ENCODE measurements around the gene CCNL2. TPM values are rescaled to one million over a fixed set of nuclear protein-coding genes. Genes with fewer than 3 reads are reported as not detected.

Gene CCNL2
- total and polyA plus RNA-seq, 5 donors, result 61.2 to 83.1 (median 71.3) TPM

DNA sequence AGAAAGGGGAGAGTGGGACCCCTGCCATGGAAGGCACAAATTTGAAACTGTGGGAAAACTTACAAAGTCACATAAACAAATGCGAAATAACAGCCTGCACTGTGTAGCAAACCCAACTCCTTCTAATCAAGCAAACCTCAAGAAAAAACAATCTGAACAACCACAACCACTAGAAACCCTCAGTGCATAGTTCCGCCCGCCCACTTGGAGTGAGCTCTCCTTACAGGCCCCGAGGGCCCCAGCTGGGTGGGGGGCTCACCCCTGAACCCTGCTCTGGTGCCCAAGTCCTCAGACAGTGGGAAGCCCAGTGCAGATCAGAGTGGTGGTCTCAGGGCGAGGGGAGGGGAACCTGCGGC, 39.8 kb downstream of the CCNL2 start:
- H3K4me3 ChIP-seq (ENCODE audit: low read length), result no peak overlapping the region
- no peaks in the 10 kb centered on the region for H3K9me3 ChIP-seq (ENCODE audit: control insufficient read depth, low read length)
- intact Hi-C loops (cut with DNase I), result no loop called here
- H3K4me1 ChIP-seq (ENCODE audit: control insufficient read depth, insufficient read depth, low read length), result peaks cover 6% of the 10 kb centered on the region
- no peaks in the 10 kb centered on the region for H3K27me3 ChIP-seq (ENCODE audit: control insufficient read depth, insufficient read depth)
- ATAC-seq, result no peak
- WGBS, result 63% methylated on average over 6 of the region's 6 CpGs
- peak overlapping the region; percentile 64 for H3K27ac ChIP-seq (ENCODE audit: low read length)
- peak; percentile 30 to 77 (median 73) for DNase-seq

DNA sequence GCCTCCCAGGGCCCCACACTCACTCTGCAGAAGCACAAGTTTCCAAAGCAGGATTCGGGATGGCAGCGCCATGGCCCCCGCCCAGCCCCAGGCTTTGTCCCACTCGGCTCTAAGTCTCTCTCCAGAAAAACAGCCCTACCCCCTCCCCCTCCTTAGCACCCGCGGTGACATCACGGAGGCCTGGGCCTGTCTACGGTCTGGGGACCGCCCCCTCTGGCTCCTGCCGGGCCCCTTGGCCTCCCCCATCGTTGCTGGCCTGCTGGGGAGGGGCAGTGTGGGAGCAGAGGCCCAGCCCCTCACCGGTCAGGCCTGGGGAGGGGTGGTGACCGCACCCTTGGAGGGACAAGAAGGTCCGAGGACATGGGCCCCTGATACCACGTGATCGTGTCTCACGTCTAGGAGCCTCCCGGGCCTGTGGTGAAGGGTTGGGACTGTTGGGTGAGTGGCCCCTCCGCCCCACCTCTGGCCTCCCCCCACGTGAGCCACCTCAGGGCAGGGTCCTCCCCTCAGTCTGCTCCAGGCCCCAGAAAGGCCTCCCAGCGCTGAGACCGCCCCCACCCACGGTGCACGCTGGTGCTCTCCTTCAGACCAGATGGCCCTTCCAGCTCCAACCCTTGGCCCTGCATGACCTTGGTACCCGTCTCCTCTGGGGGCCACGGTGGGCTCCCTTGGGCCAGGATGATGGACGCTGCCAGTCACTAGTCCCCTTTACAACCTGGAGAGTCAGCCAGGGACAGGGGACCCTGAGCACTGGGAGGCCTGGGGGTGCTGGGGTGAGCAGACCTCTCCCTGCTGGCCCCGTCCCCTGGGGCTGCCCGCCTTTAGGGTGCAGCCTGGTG, 40.5 kb downstream of the CCNL2 start, which contains the start of gene MXRA8:
Gene MXRA8 (minus strand): TSS at position 123 of the 839 bp plus-strand sequence. CDS start 51 bp downstream, at position 72.
- peak; percentile 88 to 95 (median 94) for DNase-seq
- Histone ChIP-seq H3K27ac (ENCODE audit: low read length) (peak within 1 kb of the TSS; percentile 64), H3K4me3 (ENCODE audit: low read length) (peak within 1 kb of the TSS; percentile 45), H3K9me3 (ENCODE audit: control insufficient read depth, low read length) (no peaks in the 10 kb centered on the region), H3K27me3 (ENCODE audit: control insufficient read depth, insufficient read depth) (no peaks in the 10 kb centered on the region), H3K4me1 (ENCODE audit: control insufficient read depth, insufficient read depth, low read length) (peaks cover 6% of the 10 kb centered on the region)
- 28% methylated on average over 29 of the region's 29 CpGs for WGBS
- ATAC-seq, result peak; percentile 69 to 83
- intact Hi-C loops (cut with DNase I), result no loop called here

DNA sequence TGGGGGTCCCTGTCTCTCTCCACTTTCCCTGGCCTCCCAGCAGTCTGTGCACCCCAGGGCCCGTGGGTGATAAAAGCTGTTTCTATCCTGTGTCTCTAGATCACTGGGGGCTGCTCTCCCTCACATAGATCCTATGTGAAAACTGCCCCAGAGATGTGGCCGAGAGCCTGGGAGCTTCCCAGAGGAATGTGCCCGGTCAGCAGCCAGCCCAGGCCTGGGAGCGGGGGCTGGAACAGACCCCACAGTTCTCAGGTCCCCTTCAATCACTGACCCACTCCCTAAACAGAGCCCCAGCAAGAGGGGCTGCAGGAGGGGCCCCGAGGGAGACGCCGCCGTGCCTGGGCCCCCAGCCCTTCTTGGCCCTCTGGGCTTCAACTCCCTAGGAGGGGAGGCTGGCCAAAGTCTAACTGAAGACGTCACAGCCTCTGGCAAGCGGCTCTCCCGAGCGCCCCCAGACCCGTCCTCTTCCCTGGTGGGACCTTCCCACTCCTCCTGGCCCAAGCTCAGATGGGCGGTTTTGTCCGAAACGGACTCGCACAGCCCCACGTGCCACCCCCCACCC, 41.2 kb downstream of the CCNL2 start:
- WGBS, result 12% methylated on average over 18 of the region's 18 CpGs
- peak in 1 of 3 donors; percentile 68 for DNase-seq
- Histone ChIP-seq H3K27ac (ENCODE audit: low read length) (peak overlapping the region; percentile 60), H3K9me3 (ENCODE audit: control insufficient read depth, low read length) (no peaks in the 10 kb centered on the region), H3K4me3 (ENCODE audit: low read length) (peak overlapping the region; percentile 45), H3K27me3 (ENCODE audit: control insufficient read depth, insufficient read depth) (no peaks in the 10 kb centered on the region), H3K4me1 (ENCODE audit: control insufficient read depth, insufficient read depth, low read length) (peaks cover 6% of the 10 kb centered on the region)
- intact Hi-C loops (cut with DNase I), result no loop called here
- ATAC-seq, result peak in 1 of 2 donors; percentile 0

DNA sequence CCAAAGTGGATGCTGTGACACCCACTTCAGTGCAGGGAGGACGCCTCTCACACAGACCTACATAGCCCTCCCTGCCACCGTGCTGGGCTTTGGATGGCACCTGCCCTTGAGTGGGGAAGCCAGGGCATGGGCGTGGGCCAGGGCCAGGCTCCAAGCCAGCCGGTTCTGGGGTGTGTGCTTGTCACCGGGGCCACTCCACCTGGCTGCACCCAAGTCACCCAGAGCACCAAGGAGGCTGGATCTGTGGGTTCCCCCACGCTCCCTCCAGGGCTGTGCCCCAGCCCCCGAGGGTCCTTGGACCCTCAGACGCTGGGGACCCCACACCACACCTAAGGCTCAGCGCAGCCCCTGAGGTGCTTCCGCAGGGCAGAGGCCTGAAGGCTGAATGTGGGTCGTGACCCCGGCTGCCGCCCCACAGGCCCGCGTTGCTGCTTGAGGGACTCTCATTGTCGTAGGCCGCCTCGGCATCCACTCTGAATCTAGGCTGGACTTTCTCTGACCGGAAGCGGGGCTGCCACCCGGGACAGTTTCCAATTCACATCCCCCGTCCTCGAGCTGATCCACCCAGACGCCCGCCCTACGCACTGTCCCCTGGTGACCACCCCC, 42.2 kb downstream of the CCNL2 start:
- H3K27me3 ChIP-seq (ENCODE audit: control insufficient read depth, insufficient read depth), result no peaks in the 10 kb centered on the region

DNA sequence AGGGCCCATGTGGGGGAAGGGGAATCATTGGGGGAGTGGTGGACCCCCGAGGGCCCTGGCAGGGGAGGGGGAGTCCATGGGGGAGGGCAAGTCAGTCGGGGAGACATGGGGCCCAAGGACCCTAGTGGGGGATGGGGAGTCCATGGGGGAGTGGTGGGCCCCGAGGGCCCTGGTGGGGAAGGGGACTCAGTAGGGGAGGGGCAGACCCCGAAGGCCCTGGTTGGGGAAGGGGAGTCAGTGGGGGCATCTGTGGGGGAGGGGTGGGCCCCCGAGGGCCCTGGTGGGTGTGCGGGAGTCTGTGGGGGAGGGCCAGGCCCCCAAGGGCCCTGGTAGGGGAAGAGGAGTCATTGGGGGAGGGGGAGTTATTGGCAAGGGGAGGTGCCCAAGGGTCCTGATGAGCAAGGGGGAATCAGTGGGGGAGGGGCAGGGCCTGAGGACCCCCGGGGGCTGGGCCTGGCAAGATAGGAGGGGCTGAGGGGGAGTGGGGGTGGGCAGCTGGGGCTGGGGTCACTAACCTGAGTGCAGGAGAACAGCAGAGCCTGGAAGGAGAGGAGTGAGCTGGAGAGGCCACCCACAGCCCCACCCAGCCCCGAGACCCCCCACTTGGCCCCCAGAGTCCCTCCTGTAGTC, 42.9 kb downstream of the CCNL2 start:
- no peaks in the 10 kb centered on the region for H3K9me3 ChIP-seq (ENCODE audit: control insufficient read depth, low read length)
- H3K27ac ChIP-seq (ENCODE audit: low read length), result no peak overlapping the region
- no peak for ATAC-seq
- peak in 2 of 3 donors; percentile 39 to 66 for DNase-seq
- peak overlapping the region; percentile 45 for H3K4me3 ChIP-seq (ENCODE audit: low read length)
- 44% methylated on average over 8 of the region's 8 CpGs for WGBS
- H3K27me3 ChIP-seq (ENCODE audit: control insufficient read depth, insufficient read depth), result no peaks in the 10 kb centered on the region
- H3K4me1 ChIP-seq (ENCODE audit: control insufficient read depth, insufficient read depth, low read length), result peaks cover 6% of the 10 kb centered on the region
- intact Hi-C loops (cut with DNase I), result no loop called here

More for the DNA sequence above, 42.2 kb downstream of the CCNL2 start:
- peak; percentile 47 to 74 (median 71) for DNase-seq
- no peak for ATAC-seq
- peak overlapping the region; percentile 45 for H3K4me3 ChIP-seq (ENCODE audit: low read length)
- intact Hi-C loops (cut with DNase I), result no loop called here
- H3K4me1 ChIP-seq (ENCODE audit: control insufficient read depth, insufficient read depth, low read length), result peaks cover 6% of the 10 kb centered on the region
- 33% methylated on average over 26 of the region's 26 CpGs for WGBS
- H3K9me3 ChIP-seq (ENCODE audit: control insufficient read depth, low read length), result no peaks in the 10 kb centered on the region
- H3K27ac ChIP-seq (ENCODE audit: low read length), result no peak overlapping the region

DNA sequence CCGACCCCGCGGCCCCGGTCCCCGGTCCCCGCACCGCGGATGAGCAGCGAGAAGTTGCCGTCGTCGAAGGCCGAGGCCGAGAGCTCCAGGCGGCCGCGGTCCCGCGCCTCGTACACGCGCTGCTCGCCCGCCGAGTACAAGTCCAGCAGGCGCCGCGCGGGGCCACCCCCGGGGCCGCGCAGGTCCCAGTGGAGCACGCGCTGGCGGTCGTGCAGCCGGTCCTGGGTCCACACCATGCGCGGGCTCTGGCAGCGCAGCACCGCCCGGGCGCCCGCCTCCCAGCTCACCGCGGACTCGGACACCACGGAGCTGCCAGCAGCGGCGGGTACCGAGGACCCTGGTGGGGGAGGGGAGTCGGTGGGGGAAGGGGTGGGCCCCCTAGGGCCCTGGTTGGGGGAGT, 43.7 kb downstream of the CCNL2 start:
- WGBS, result 4% methylated on average over 52 of the region's 52 CpGs
- H3K9me3 ChIP-seq (ENCODE audit: control insufficient read depth, low read length), result no peaks in the 10 kb centered on the region
- intact Hi-C loops (cut with DNase I), result no loop called here
- no peak overlapping the region for H3K4me3 ChIP-seq (ENCODE audit: low read length)
- peaks cover 2% of the 10 kb centered on the region for H3K4me1 ChIP-seq (ENCODE audit: control insufficient read depth, insufficient read depth, low read length)
- no peaks in the 10 kb centered on the region for H3K27me3 ChIP-seq (ENCODE audit: control insufficient read depth, insufficient read depth)
- DNase-seq, result peak; percentile 46 to 84 (median 84)
- no peak for ATAC-seq
- no peak overlapping the region for H3K27ac ChIP-seq (ENCODE audit: low read length)

DNA sequence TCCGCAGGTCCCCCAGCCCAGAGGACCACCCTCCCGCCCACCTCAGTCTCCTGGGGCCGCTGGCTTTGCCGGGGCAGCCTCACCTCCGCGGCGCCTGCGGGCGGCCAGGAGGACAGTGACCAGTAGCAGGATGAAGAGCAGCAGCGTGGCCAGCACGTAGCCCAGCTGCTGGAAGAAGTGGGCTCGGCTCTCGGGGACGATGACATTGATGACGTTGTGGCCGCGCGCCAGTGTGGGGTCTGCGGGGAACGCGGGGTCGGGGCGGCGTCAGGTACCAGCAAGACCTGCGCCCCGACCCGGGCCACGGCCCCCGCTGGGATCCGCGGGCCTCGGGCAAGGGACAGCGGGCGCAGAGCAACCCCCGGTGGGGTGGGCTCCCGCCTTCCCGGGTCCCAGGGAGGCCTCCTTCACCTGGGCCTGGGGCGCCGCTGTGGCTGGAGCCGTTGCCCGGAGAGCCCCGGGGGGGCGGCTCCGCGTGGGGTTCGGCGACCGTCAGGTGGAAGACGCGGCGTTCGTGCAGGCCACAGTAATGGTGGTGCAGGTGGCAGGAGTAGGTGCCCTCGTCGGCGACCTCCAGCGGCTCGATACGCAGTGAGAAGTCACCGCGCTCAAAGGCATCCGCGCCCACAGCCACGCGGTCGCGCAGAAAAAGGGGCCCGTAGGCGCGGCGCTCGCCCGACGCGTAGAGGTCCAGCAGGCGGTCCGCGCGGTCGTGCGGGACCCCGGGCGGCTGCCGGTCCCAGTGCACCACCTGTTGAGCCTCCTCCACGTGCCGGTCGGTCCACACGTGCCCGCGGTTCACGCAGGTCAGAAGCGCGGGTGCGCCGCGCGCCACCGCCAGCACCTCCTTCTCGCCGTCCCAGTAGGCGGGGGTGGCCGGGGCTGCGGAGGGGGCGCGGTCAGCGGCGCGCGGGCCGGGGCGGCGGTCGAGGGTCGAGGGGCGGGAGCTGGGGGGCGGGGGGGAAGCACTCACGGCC, 44.6 kb downstream of the CCNL2 start:
- DNase-seq (peak; percentile 22 to 68 (median 66)), ATAC-seq (no peak)
- WGBS, result 39% methylated on average over 116 of the region's 116 CpGs
- H3K27me3 ChIP-seq (ENCODE audit: control insufficient read depth, insufficient read depth), result no peaks in the 10 kb centered on the region
- no peak overlapping the region for H3K4me3 ChIP-seq (ENCODE audit: low read length)
- H3K27ac ChIP-seq (ENCODE audit: low read length), result no peak overlapping the region
- intact Hi-C loops (cut with DNase I), result no loop called here
- peaks cover 2% of the 10 kb centered on the region for H3K4me1 ChIP-seq (ENCODE audit: control insufficient read depth, insufficient read depth, low read length)
- H3K9me3 ChIP-seq (ENCODE audit: control insufficient read depth, low read length), result no peaks in the 10 kb centered on the region

DNA sequence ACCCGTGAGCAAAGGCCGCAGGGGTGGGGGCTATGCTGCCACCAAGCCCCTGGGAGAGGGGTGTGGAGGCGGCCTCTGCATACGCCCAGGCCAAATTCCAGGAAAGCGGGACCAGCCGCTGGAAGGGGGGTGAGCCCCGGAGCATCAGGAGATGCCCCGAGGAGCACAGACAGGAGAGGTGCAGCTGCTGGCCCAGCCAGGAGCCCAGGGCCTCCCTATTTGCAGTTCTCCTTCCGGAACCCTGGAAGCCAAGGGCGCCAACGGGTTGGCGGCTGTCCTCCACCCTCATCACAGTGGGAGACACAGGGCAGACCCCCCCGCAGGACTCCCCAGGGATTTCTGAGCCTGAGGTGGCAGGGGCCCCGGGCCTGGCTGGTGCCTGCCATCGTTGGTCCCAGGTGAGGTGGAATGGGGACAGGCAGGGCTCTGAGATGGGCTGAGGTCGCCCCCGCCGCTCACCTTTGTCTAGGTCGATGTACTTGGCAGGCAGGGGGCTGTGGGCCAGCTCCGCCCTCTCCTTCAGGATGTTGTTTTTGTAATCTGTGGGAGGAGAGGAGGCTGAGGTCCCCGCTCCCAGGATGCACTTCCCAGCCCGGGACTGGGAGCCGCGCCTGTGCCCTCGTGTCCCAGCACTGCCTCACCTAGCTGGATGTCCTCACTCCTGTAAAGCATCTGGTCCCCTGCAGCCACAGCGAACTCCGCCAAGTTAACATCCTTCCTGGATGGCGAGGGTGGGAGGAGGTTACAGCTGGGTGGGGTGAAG, 45.6 kb downstream of the CCNL2 start:
- H3K4me1 ChIP-seq (ENCODE audit: control insufficient read depth, insufficient read depth, low read length), result peaks cover 2% of the 10 kb centered on the region
- DNase-seq (peak; percentile 21 to 71 (median 62)), ATAC-seq (no peak)
- H3K9me3 ChIP-seq (ENCODE audit: control insufficient read depth, low read length), result no peaks in the 10 kb centered on the region
- H3K4me3 ChIP-seq (ENCODE audit: low read length), result no peak overlapping the region
- H3K27me3 ChIP-seq (ENCODE audit: control insufficient read depth, insufficient read depth), result no peaks in the 10 kb centered on the region
- intact Hi-C loops (cut with DNase I), result no loop called here
- WGBS, result 43% methylated on average over 28 of the region's 28 CpGs
- no peak overlapping the region for H3K27ac ChIP-seq (ENCODE audit: low read length)

DNA sequence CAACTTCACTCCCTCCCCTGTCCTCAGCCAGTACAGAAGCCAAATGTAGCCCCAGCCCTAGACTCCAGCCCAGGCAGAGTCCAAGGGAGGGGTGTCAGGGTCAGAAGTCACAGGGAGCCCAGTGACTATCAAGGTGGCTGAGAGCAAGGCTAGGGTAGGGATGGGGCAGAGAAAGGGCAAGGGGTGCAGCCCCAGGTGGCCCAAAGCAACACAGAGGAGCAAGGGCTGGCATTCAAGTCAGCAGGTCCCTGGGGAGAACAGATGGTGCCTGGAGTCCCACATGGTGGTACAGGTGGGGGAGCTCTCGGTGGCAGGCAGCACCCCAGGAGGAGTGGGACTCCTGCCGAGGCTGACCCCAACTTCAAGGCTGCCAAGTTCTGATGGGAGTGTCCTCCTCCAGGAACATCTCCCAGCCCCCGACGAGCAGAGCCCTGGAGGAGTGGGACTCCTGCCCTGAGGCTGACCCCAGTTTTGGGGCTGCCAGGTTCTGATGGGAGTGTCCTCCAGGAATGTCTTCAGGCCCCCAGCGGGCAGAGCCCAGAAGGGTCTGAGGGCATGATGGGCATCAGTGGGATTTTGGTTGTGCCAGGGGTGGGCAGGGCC, 46.2 kb downstream of the CCNL2 start:
- Histone ChIP-seq H3K9me3 (ENCODE audit: control insufficient read depth, low read length) (no peaks in the 10 kb centered on the region), H3K27me3 (ENCODE audit: control insufficient read depth, insufficient read depth) (no peaks in the 10 kb centered on the region), H3K4me3 (ENCODE audit: low read length) (no peak overlapping the region), H3K27ac (ENCODE audit: low read length) (no peak overlapping the region), H3K4me1 (ENCODE audit: control insufficient read depth, insufficient read depth, low read length) (peaks cover 2% of the 10 kb centered on the region)
- ATAC-seq (no peak), DNase-seq (peak in 2 of 3 donors; percentile 53 to 58)
- intact Hi-C loops (cut with DNase I), result no loop called here
- WGBS, result 25% methylated on average over 5 of the region's 5 CpGs
